ENCODE results near the gene PSMA7. TPM values are rescaled to one million over a fixed set of nuclear protein-coding genes. Genes with fewer than 3 reads are reported as not detected.
A peak's percentile ranks its signal among the peaks of the same experiment; 100 is the strongest.

The PSMA7 gene
- total RNA-seq, 1 experiment from 2014 or later = 332 TPM

- H3K4me1 ChIP-seq (ENCODE audit: insufficient read depth, low read length) = peaks cover 9% of the 10 kb centered on the region; the same call in 1 of the 2 replicates
- no peak overlapping the region for H2BK120ac ChIP-seq (ENCODE audit: low read depth, low read length, poor library complexity, severe bottlenecking)
- Mint-ChIP-seq H3K27me3 (ENCODE audit: low read depth) (no peaks in the 10 kb centered on the region), H3K9me3 (no peaks in the 10 kb centered on the region; a peak in 1 of 5 replicates), H3K4me1 (peaks cover 45 to 46% of the 10 kb centered on the region in 2 experiments), H3K4me3 (peak overlapping the region in 1 of 2 experiments; percentile 85; a peak in 1 of 5 replicates), H3K36me3 (ENCODE audit: insufficient read depth in 1 of 3, low read depth in 3 of 3) (peaks cover 13 to 18% (median 17%) of the 10 kb centered on the region in 3 experiments), H3K27ac (no peak overlapping the region)
- no peak overlapping the region for H3K23ac ChIP-seq (ENCODE audit: insufficient read length, low read depth, low read length)
- no peak overlapping the region for H2BK20ac ChIP-seq (ENCODE audit: low read depth, low read length, poor library complexity, severe bottlenecking)
- no peak overlapping the region for H4K5ac ChIP-seq (ENCODE audit: insufficient read length, low read depth, low read length)
- H3K14ac ChIP-seq (ENCODE audit: insufficient read depth, low read length) = no peak overlapping the region
- WGBS (ENCODE audit: extremely low coverage, insufficient read length, low lambda C conversion rate) = no CpG with 5 or more reads among the region's 22 CpGs
- H2BK12ac ChIP-seq (ENCODE audit: insufficient read length, low read depth, low read length) = no peak overlapping the region
- peaks cover 7% of the 10 kb centered on the region for H3K23me2 ChIP-seq (ENCODE audit: insufficient read length, low read depth, low read length, poor library complexity, severe bottlenecking)
- no peak overlapping the region for H3K27ac ChIP-seq (ENCODE audit: insufficient read length, low read depth, low read length)
- no peak overlapping the region for H3K4ac ChIP-seq (ENCODE audit: low read depth, low read length)
- H2BK5ac ChIP-seq (ENCODE audit: insufficient read length, low read length) = no peak overlapping the region
- no peak overlapping the region for H3T11ph ChIP-seq (ENCODE audit: low read length)
- peaks cover 13% of the 10 kb centered on the region for H3K79me1 ChIP-seq (ENCODE audit: insufficient read depth, low read depth, low read length, poor library complexity, severe bottlenecking)
- no peak for DNase-seq
- H4K91ac ChIP-seq (ENCODE audit: insufficient read length, low read depth, low read length) = no peak overlapping the region
- TF ChIP-seq CTCF (conservative IDR thresholded peaks at IDR 0.05) = no peak
- no peak overlapping the region for H3K4me2 ChIP-seq (ENCODE audit: insufficient read depth, insufficient read length, low read length)
- no peaks in the 10 kb centered on the region for H3K9me3 ChIP-seq (ENCODE audit: control insufficient read depth, low read depth, low read length)
- peaks cover 63% of the 10 kb centered on the region for H3K79me2 ChIP-seq (ENCODE audit: insufficient read depth, low read length)
- no peak overlapping the region for H2BK15ac ChIP-seq (ENCODE audit: low read depth, low read length)
- no peak overlapping the region for H2AFZ ChIP-seq (ENCODE audit: low read length)
- no peak overlapping the region for H2AK5ac ChIP-seq (ENCODE audit: insufficient read length, low read length)
- H3K27me3 ChIP-seq (ENCODE audit: insufficient read depth, low read length) = no peaks in the 10 kb centered on the region
- no peak overlapping the region for H3K9ac ChIP-seq (ENCODE audit: extremely low read depth, insufficient read length, low read length)
- H4K8ac ChIP-seq (replicated peaks; ENCODE audit: insufficient read length, low read depth, low read length) = no peak overlapping the region
- no peak overlapping the region for H3K18ac ChIP-seq (ENCODE audit: insufficient read length, low read depth, low read length)
- H4K20me1 ChIP-seq (ENCODE audit: control insufficient read depth, insufficient read depth, insufficient read length) = no peaks in the 10 kb centered on the region
- peak overlapping the region; percentile 51 for H3K56ac ChIP-seq (ENCODE audit: insufficient read length, low read depth, low read length)
These were observed 3.0 kb upstream of the PSMA7 start for GRCh38 chr20:62146019-62146755.
